GM19351 (cell line): ENCODE measurements around the gene BCL2L14.
"Not testable (repeated sequence)": the region's sequence is repeated elsewhere in the genome, so short reads cannot be mapped to it uniquely, and the experiment has no call there.

ENCODE experiments used
- ATAC-seq: cut with Tn5 transposase; IDR thresholded peaks from one replicate; pipeline ENCODE4 v1.9.1; 2021; ENCODE audit warnings: mild to moderate bottlenecking, moderate library complexity; ENCODE audit not compliant: unreplicated experiment

Gene BCL2L14

GRCh38 chr12:12099102-12099501 lies 28.4 kb downstream of the BCL2L14 start:
- no peak for ATAC-seq

- no peak for ATAC-seq
Measured at GRCh38 chr12:12107678-12108077, 36.9 kb downstream of the BCL2L14 start.

GRCh38 chr12:12108441-12109058 lies 37.8 kb downstream of the BCL2L14 start:
- ATAC-seq, result no peak

- not testable (repeated sequence) for ATAC-seq
Measured at GRCh38 chr12:12110923-12111555, 40.3 kb downstream of the BCL2L14 start.

GRCh38 chr12:12115514-12115913 lies 44.8 kb downstream of the BCL2L14 start:
- no peak for ATAC-seq

- no peak for ATAC-seq
Measured at GRCh38 chr12:12116677-12117076, 45.9 kb downstream of the BCL2L14 start.

GRCh38 chr12:12121061-12121460 lies 50.3 kb downstream of the BCL2L14 start:
- ATAC-seq, result no peak

- no peak for ATAC-seq
Measured at GRCh38 chr12:12123036-12123604, 52.4 kb downstream of the BCL2L14 start.

- ATAC-seq, result no peak
Measured at GRCh38 chr12:12126551-12126950, 55.8 kb downstream of the BCL2L14 start.

GRCh38 chr12:12127304-12127703 lies 56.6 kb downstream of the BCL2L14 start:
- no peak for ATAC-seq

GRCh38 chr12:12128670-12129069 lies 57.9 kb downstream of the BCL2L14 start:
- ATAC-seq, result no peak

- ATAC-seq, result no peak
Measured at GRCh38 chr12:12133259-12133658, 62.5 kb downstream of the BCL2L14 start.

- ATAC-seq, result no peak
Measured at GRCh38 chr12:12133785-12134184, 63.0 kb downstream of the BCL2L14 start.

- ATAC-seq, result no peak
Measured at GRCh38 chr12:12138203-12139154, 67.7 kb downstream of the BCL2L14 start.

- no peak for ATAC-seq
Measured at GRCh38 chr12:12141000-12141399, 70.3 kb downstream of the BCL2L14 start.

GRCh38 chr12:12144531-12144930 lies 73.8 kb downstream of the BCL2L14 start:
- not testable (repeated sequence) for ATAC-seq

GRCh38 chr12:12147111-12147510 lies 76.4 kb downstream of the BCL2L14 start:
- ATAC-seq, result no peak
